Gastroesophageal sphincter (tissue), 3 donors: ENCODE data around the gene ELOVL5.

ENCODE experiments used
- CTCF ChIP-seq, 4 experiments: fragments of 200-600 bp in 2 of 4; fragments of 450-650 bp in 2 of 4; sonication (generic) in 1 of 4; IDR thresholded peaks; one replicate each; pipeline ENCODE4 v1.5.1; 2017 to 2019; ENCODE audit warnings: antibody characterized with exemption in 4 of 4, mild to moderate bottlenecking in 2 of 4, moderate library complexity in 2 of 4
- EP300 ChIP-seq: sonication (generic); formaldehyde crosslinking; IDR thresholded peaks from one replicate; pipeline ENCODE4 v1.6.1; 2017; ENCODE audit warnings: antibody characterized with exemption, mild to moderate bottlenecking
- POLR2A ChIP-seq, 2 donors: fragments of 450-650 bp; IDR thresholded peaks; one replicate each; pipeline ENCODE4 v1.6.1; 2017; ENCODE audit warnings: antibody characterized with exemption in 2 of 2, mild to moderate bottlenecking in 2 of 2, moderate library complexity in 1 of 2

DNA sequence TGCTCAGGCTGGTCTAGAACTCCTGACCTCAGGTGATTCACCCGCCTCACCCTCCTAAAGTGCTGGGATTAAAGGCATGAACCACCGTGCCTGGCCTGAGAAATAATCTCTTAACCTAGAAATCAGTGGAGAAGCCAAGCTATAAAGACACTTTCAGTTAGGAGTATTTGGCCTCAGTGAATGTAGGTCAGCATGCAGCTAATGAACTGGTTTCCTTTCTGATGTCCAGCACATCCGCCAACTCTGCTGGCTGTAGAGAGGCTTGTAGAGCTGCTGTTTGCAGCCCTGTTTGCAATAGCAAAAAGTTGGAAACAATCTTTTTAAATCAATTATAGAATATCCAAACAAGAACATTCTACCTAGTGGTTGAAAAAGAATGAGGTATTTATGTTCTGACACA, 42.4 kb upstream of the ELOVL5 start:
- TF ChIP-seq CTCF (IDR thresholded peaks at IDR 0.05) (no peak), POLR2A (IDR thresholded peaks at IDR 0.05) (no peak), EP300 (no peak)
